WTC11 (cell line): ENCODE data around the gene CACNA1D. TPM values are rescaled to one million over a fixed set of nuclear protein-coding genes. Genes with fewer than 3 reads are reported as not detected.

Experiments
- ATAC-seq: fragments of 200-7000 bp; cut with Tn5 transposase; 2 replicates; pipeline ENCODE4 v1.10.0; 2021; ENCODE audit warnings: mild to moderate bottlenecking, moderate library complexity
- CTCF ChIA-PET: fragments of 300-600 bp; sonication (Branson Sonifier 250); formaldehyde crosslinking; loops from one replicate; lab custom pipeline; 2021; ENCODE audit warnings: antibody characterized with exemption; lab: Charles Lee
- POLR2A ChIA-PET: fragments of 350-600 bp; sonication (Branson Sonifier 250); formaldehyde crosslinking; loops from one replicate; lab custom pipeline; 2021; ENCODE audit warnings: antibody characterized with exemption; lab: Charles Lee
- DNase-seq: peaks from one replicate; pipeline ENCODE4 v3.0.0; 2021; ENCODE audit warnings: low spot score
- H3K27ac Mint-ChIP-seq: 2 replicates; pipeline ENCODE4 v1.8.0; 2021; ENCODE audit warnings: mixed read lengths
- H3K27me3 Mint-ChIP-seq: 2 replicates; pipeline ENCODE4 v1.8.0; 2021; ENCODE audit warnings: low read depth, mild to moderate bottlenecking, moderate library complexity, mixed read lengths
- H3K36me3 Mint-ChIP-seq: 2 replicates; pipeline ENCODE4 v1.8.0; 2021; ENCODE audit warnings: mixed read lengths
- H3K4me1 Mint-ChIP-seq: 2 replicates; pipeline ENCODE4 v1.8.0; 2022; ENCODE audit warnings: mixed read lengths
- H3K4me3 Mint-ChIP-seq: 2 replicates; pipeline ENCODE4 v1.8.0; 2021; ENCODE audit warnings: mild to moderate bottlenecking, moderate library complexity, mixed read lengths
- H3K9me3 Mint-ChIP-seq: 2 replicates; pipeline ENCODE4 v1.8.0; 2021; ENCODE audit warnings: mixed read lengths
- ARID4B ChIP-seq: sonication (generic); formaldehyde crosslinking; IDR thresholded peaks from 2 replicates; pipeline ENCODE4 v1.8.0; 2023; ENCODE audit warnings: missing genetic modification reagents, mild to moderate bottlenecking, borderline replicate concordance
- ATF1 ChIP-seq: sonication (generic); formaldehyde crosslinking; IDR thresholded peaks from 2 replicates; pipeline ENCODE4 v1.8.1; 2023; ENCODE audit warnings: mild to moderate bottlenecking, moderate library complexity, missing genetic modification reagents
- CTCF ChIP-seq: fragments of 200-600 bp; IDR thresholded peaks from 2 replicates; pipeline ENCODE4 v1.8.0; 2022; ENCODE audit warnings: antibody characterized with exemption
- E2F1 ChIP-seq: sonication (generic); formaldehyde crosslinking; IDR thresholded peaks from 2 replicates; pipeline ENCODE4 v1.8.0; 2022; ENCODE audit warnings: mild to moderate bottlenecking, missing genetic modification reagents
- E2F5 ChIP-seq: sonication (generic); formaldehyde crosslinking; IDR thresholded peaks from 2 replicates; pipeline ENCODE4 v1.8.1; 2022; ENCODE audit warnings: mild to moderate bottlenecking, moderate library complexity, missing genetic modification reagents
- EMX1 ChIP-seq: fragments of 250-450 bp; sonication (Bioruptor Pico); IDR thresholded peaks from 2 replicates; pipeline ENCODE4 v1.8.0; 2021; ENCODE audit warnings: mild to moderate bottlenecking
- ETV6 ChIP-seq: sonication (generic); formaldehyde crosslinking; IDR thresholded peaks from 2 replicates; pipeline ENCODE4 v1.8.1; 2022; ENCODE audit warnings: mild to moderate bottlenecking, missing genetic modification reagents
- FOXK1 ChIP-seq: sonication (generic); formaldehyde crosslinking; IDR thresholded peaks from 2 replicates; pipeline ENCODE4 v1.8.0; 2022; ENCODE audit warnings: mild to moderate bottlenecking, moderate library complexity, missing genetic modification reagents
- GABPB1 ChIP-seq: sonication (generic); formaldehyde crosslinking; IDR thresholded peaks from 2 replicates; pipeline ENCODE4 v1.8.1; 2023; ENCODE audit warnings: mild to moderate bottlenecking, missing genetic modification reagents
- GRHL2 ChIP-seq: fragments of 250-450 bp; sonication (Bioruptor Pico); IDR thresholded peaks from 2 replicates; pipeline ENCODE4 v1.8.0; 2022; ENCODE audit warnings: mild to moderate bottlenecking, moderate library complexity; ENCODE audit not compliant: insufficient replicate concordance, severe bottlenecking
- IRF1 ChIP-seq: sonication (generic); formaldehyde crosslinking; IDR thresholded peaks from 2 replicates; pipeline ENCODE4 v1.8.0; 2023; ENCODE audit warnings: missing genetic modification reagents
- IRF2 ChIP-seq: sonication (generic); formaldehyde crosslinking; IDR thresholded peaks from 2 replicates; pipeline ENCODE4 v1.8.0; 2022; ENCODE audit warnings: low read depth, missing genetic modification reagents, borderline replicate concordance
- KAT7 ChIP-seq: sonication (generic); formaldehyde crosslinking; IDR thresholded peaks from 2 replicates; pipeline ENCODE4 v1.8.1; 2023; ENCODE audit warnings: missing genetic modification reagents, mild to moderate bottlenecking, borderline replicate concordance
- MAX ChIP-seq: sonication (generic); formaldehyde crosslinking; IDR thresholded peaks from 2 replicates; pipeline ENCODE4 v1.8.0; 2022; ENCODE audit warnings: mild to moderate bottlenecking, missing genetic modification reagents
- MXD4 ChIP-seq: fragments of 250-450 bp; sonication (Bioruptor Pico); IDR thresholded peaks from 2 replicates; pipeline ENCODE4 v1.8.0; 2021; ENCODE audit warnings: mild to moderate bottlenecking, moderate library complexity, borderline replicate concordance
- NFE2L1 ChIP-seq: sonication (generic); formaldehyde crosslinking; IDR thresholded peaks from 2 replicates; pipeline ENCODE4 v1.8.1; 2023; ENCODE audit warnings: missing genetic modification reagents
- NR1H2 ChIP-seq: sonication (generic); formaldehyde crosslinking; IDR thresholded peaks from 2 replicates; pipeline ENCODE4 v1.9.0; 2021; ENCODE audit warnings: mild to moderate bottlenecking, moderate library complexity, missing genetic modification reagents
- NR3C1 ChIP-seq: sonication (generic); formaldehyde crosslinking; conservative IDR thresholded peaks from 2 replicates; pipeline ENCODE4 v1.8.1; 2023; ENCODE audit warnings: low read depth, mild to moderate bottlenecking, missing genetic modification reagents
- SMAD3 ChIP-seq: sonication (generic); formaldehyde crosslinking; IDR thresholded peaks from 2 replicates; pipeline ENCODE4 v1.8.0; 2022; ENCODE audit warnings: missing genetic modification reagents, mild to moderate bottlenecking, borderline replicate concordance
- SP1 ChIP-seq: sonication (generic); formaldehyde crosslinking; conservative IDR thresholded peaks from 2 replicates; pipeline ENCODE4 v1.8.1; 2022; ENCODE audit warnings: missing genetic modification reagents
- TEAD4 ChIP-seq: sonication (generic); formaldehyde crosslinking; IDR thresholded peaks from 2 replicates; pipeline ENCODE4 v1.8.0; 2022; ENCODE audit warnings: mild to moderate bottlenecking, missing genetic modification reagents
- TP53 ChIP-seq: sonication (generic); formaldehyde crosslinking; IDR thresholded peaks from 2 replicates; pipeline ENCODE4 v1.8.1; 2023; ENCODE audit warnings: mild to moderate bottlenecking, missing genetic modification reagents
- ZNF219 ChIP-seq: sonication (generic); formaldehyde crosslinking; IDR thresholded peaks from 2 replicates; pipeline ENCODE4 v1.8.0; 2023; ENCODE audit warnings: missing genetic modification reagents, mild to moderate bottlenecking, borderline replicate concordance
- ZNF396 ChIP-seq: fragments of 250-450 bp; sonication (Bioruptor Pico); IDR thresholded peaks from 2 replicates; pipeline ENCODE4 v1.8.0; 2021; ENCODE audit warnings: mild to moderate bottlenecking, moderate library complexity, borderline replicate concordance
- ZNF416 ChIP-seq: fragments of 250-450 bp; sonication (Bioruptor Pico); IDR thresholded peaks from 2 replicates; pipeline ENCODE4 v1.9.0; 2021; ENCODE audit warnings: mild to moderate bottlenecking, inconsistent platforms
- ZNF512 ChIP-seq: sonication (generic); formaldehyde crosslinking; IDR thresholded peaks from 2 replicates; pipeline ENCODE4 v1.8.1; 2022; ENCODE audit warnings: missing genetic modification reagents, borderline replicate concordance
- total RNA-seq: library from RNA; stranded (reverse); gene quantifications from 3 replicates; pipeline ENCODE4 v1.2.3, GENCODE V29; 2021

Gene CACNA1D
- total RNA-seq, 1 experiment from 2014 or later = 2.3 TPM

GRCh38 chr3:53588122-53588521 lies 93.7 kb downstream of the CACNA1D start:
- H3K4me3 Mint-ChIP-seq = no peak overlapping the region
- ATAC-seq (no peak), DNase-seq (no peak)
- H3K4me1 Mint-ChIP-seq = peaks cover 12% of the 10 kb centered on the region; the same call in 1 of the 2 replicates
- peak overlapping the region; percentile 61; the same call in 1 of the 2 replicates for H3K27ac Mint-ChIP-seq
- TF ChIP-seq GABPB1 (no peak), TP53 (no peak), ZNF416 (CRISPR knock-in tag) (no peak), E2F1 (CRISPR knock-in tag) (no peak), FOXK1 (CRISPR knock-in tag) (no peak), ZNF396 (CRISPR knock-in tag) (no peak), CTCF (no peak), NR1H2 (CRISPR knock-in tag) (no peak), NR3C1 (CRISPR knock-in tag) (no peak)
- H3K9me3 Mint-ChIP-seq = no peaks in the 10 kb centered on the region
- CTCF ChIA-PET = no interaction called here
- POLR2A ChIA-PET = no interaction called here
- H3K27me3 Mint-ChIP-seq = no peaks in the 10 kb centered on the region
- H3K36me3 Mint-ChIP-seq = no peaks in the 10 kb centered on the region

GRCh38 chr3:53589201-53589600 lies 94.8 kb downstream of the CACNA1D start:
- CTCF ChIA-PET = no interaction called here
- Mint-ChIP-seq H3K36me3 (no peaks in the 10 kb centered on the region), H3K27ac (no peak overlapping the region), H3K9me3 (no peaks in the 10 kb centered on the region), H3K4me3 (no peak overlapping the region), H3K27me3 (no peaks in the 10 kb centered on the region), H3K4me1 (peaks cover 11% of the 10 kb centered on the region; the same call in 1 of the 2 replicates)
- DNase-seq = no peak
- TF ChIP-seq IRF2 (CRISPR knock-in tag) (no peak), GRHL2 (CRISPR knock-in tag) (no peak), ARID4B (CRISPR knock-in tag) (no peak), IRF1 (CRISPR knock-in tag) (no peak), ZNF512 (no peak), ZNF219 (CRISPR knock-in tag) (no peak), E2F5 (no peak), ZNF396 (CRISPR knock-in tag) (no peak), KAT7 (CRISPR knock-in tag) (no peak), ATF1 (no peak), EMX1 (CRISPR knock-in tag) (no peak), TEAD4 (CRISPR knock-in tag) (no peak), ETV6 (no peak), SP1 (CRISPR knock-in tag) (no peak), MXD4 (CRISPR knock-in tag) (no peak), NFE2L1 (CRISPR knock-in tag) (no peak), SMAD3 (CRISPR knock-in tag) (no peak), MAX (no peak)
- no peak for ATAC-seq
- POLR2A ChIA-PET = no interaction called here
